ENCODE measurements around the gene SCN9A. TPM values are rescaled to one million over a fixed set of nuclear protein-coding genes. Genes with fewer than 3 reads are reported as not detected.

Gene SCN9A
- total and polyA plus RNA-seq, 2 of the 8 experiments (the other 6 are each of a cell fraction or from before 2014, with no cell fraction given) = 1.6 to 6.2 TPM

DNA sequence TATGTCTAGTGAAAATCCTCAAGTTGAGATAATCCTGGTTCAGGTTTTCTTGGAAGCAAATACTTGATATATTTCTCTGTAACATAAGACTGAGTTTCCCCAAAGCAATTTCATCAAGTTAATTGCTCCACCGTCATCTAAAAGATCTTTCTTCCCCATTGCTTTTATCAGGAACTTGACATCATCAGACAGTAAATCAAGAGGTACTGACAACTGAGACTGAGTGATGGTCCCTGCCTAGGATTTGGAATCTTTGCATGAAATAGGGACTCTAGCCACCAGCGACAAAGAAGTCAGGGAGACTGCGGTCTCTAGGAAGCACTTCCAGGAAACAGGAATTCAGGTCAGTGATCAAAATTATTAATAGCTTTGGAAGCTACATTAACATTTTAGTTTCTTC, 204.5 kb downstream of the SCN9A start:
- H2BK15ac ChIP-seq (ENCODE audit: low read length) = no peak overlapping the region
- no peak overlapping the region for H2BK120ac ChIP-seq (replicated peaks; ENCODE audit: low read depth, low read length)
- no peak overlapping the region for H3K4ac ChIP-seq (replicated peaks; ENCODE audit: insufficient read length, low read depth, low read length)
- no peak overlapping the region for H3K56ac ChIP-seq (replicated peaks; ENCODE audit: insufficient read length, low read depth, low read length)
- 80% methylated on average over 3 of the region's 3 CpGs; no CpG with 5 or more reads in 1 of the 2 experiments for WGBS, 2 experiments (ENCODE audit: extremely low coverage in 1 of 2, insufficient coverage in 1 of 2, insufficient read length in 1 of 2, insufficient replicate concordance in 2 of 2, low coverage in 1 of 2, low lambda C conversion rate in 2 of 2, missing lambda C conversion rate in 1 of 2)
- no peak overlapping the region for H3K14ac ChIP-seq (ENCODE audit: insufficient read length)
- no peak for FAIRE-seq
- H2BK5ac ChIP-seq (ENCODE audit: low read depth, low read length) = no peak overlapping the region
- ChIA-PET CTCF (ENCODE audit: partially characterized antibody) (interaction anchor here (0.6 to 1.8 kb wide), 2 partner anchors 11 to 736 kb away, joined by 4 to 6 read pairs; no protein-coding TSS in a partner anchor), POLR2A (ENCODE audit: partially characterized antibody) (no interaction called here)
- no peak overlapping the region for H2BK20ac ChIP-seq (ENCODE audit: low read length)
- no peaks in the 10 kb centered on the region for H4K20me1 ChIP-seq (replicated peaks in 1 of 2; ENCODE audit: control insufficient read depth in 1 of 2, insufficient read depth in 2 of 2, low read length in 2 of 2)
- no peak overlapping the region for H4K8ac ChIP-seq (ENCODE audit: extremely low read depth, insufficient read depth, low read length)
- no peak overlapping the region for H3K18ac ChIP-seq (ENCODE audit: extremely low read depth, low read length)
- no peaks in the 10 kb centered on the region for H3K36me3 ChIP-seq (ENCODE audit: control insufficient read depth in 2 of 4, insufficient read depth in 4 of 4, low read length in 3 of 4)
- no peak overlapping the region for H4K91ac ChIP-seq (replicated peaks; ENCODE audit: insufficient read length, low read length)
- H3K23ac ChIP-seq (ENCODE audit: insufficient read length) = no peak overlapping the region
- TF ChIP-seq MAFK (IDR thresholded peaks at IDR 0.05; ENCODE audit: low read depth, low read length) = no peak
- TF ChIP-seq SIRT6 (IDR thresholded peaks at IDR 0.05; ENCODE audit: low read length) = no peak
- TF ChIP-seq, protein P1, sequence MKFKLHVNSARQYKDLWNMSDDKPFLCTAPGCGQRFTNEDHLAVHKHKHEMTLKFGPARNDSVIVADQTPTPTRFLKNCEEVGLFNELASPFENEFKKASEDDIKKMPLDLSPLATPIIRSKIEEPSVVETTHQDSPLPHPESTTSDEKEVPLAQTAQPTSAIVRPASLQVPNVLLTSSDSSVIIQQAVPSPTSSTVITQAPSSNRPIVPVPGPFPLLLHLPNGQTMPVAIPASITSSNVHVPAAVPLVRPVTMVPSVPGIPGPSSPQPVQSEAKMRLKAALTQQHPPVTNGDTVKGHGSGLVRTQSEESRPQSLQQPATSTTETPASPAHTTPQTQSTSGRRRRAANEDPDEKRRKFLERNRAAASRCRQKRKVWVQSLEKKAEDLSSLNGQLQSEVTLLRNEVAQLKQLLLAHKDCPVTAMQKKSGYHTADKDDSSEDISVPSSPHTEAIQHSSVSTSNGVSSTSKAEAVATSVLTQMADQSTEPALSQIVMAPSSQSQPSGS (IDR thresholded peaks at IDR 0.05; ENCODE audit: low read length) = no peak
- TF ChIP-seq HDAC6 (IDR thresholded peaks at IDR 0.05; ENCODE audit: low read depth, low read length) = no peak
- TF ChIP-seq TAF1 (IDR thresholded peaks at IDR 0.05; ENCODE audit: low read depth, low read length) = no peak
- TF ChIP-seq RXRA (IDR thresholded peaks at IDR 0.05; ENCODE audit: insufficient read depth, low read depth, low read length) = no peak
- no peak for TF ChIP-seq EGR1 (IDR thresholded peaks at IDR 0.05; ENCODE audit: borderline replicate concordance, low read depth, low read length)
- TF ChIP-seq SP1 (IDR thresholded peaks at IDR 0.05; ENCODE audit: low read depth, low read length) = no peak
- no peak for TF ChIP-seq RFX5 (IDR thresholded peaks at IDR 0.05; ENCODE audit: borderline replicate concordance, low read depth, low read length)
- no peak for TF ChIP-seq PHF8 (conservative IDR thresholded peaks at IDR 0.05; ENCODE audit: low read depth, low read length)
- no peak for TF ChIP-seq CBX5 (IDR thresholded peaks at IDR 0.05; ENCODE audit: low read depth, low read length)
- TF ChIP-seq SP2 (IDR thresholded peaks at IDR 0.05; ENCODE audit: low read length) = no peak
- no peak for TF ChIP-seq BACH1 (IDR thresholded peaks at IDR 0.05; ENCODE audit: low read length)
- no peak for TF ChIP-seq POU5F1 (IDR thresholded peaks at IDR 0.05; ENCODE audit: low read depth, low read length)
- no peaks in the 10 kb centered on the region for H3K79me1 ChIP-seq (ENCODE audit: low read depth, low read length)
- H3K9me3 ChIP-seq (ENCODE audit: insufficient read depth in 2 of 2, low read depth in 1 of 2, low read length in 1 of 2) = no peaks in the 10 kb centered on the region
- H3K4me2 ChIP-seq (ENCODE audit: insufficient read depth in 1 of 2, low read depth in 2 of 2, low read length in 2 of 2) = no peak overlapping the region
- H3K9ac ChIP-seq (replicated peaks in 1 of 4; ENCODE audit: extremely low read depth in 1 of 4, low read depth in 3 of 4, low read length in 3 of 4) = no peak overlapping the region
- no peak overlapping the region for H2AFZ ChIP-seq (ENCODE audit: low read length)
- DNase-seq (ENCODE audit: low read depth in 1 of 2, low spot score in 2 of 2) = no peak
- H3K27me3 ChIP-seq (replicated peaks in 1 of 4; ENCODE audit: control insufficient read depth in 3 of 4, extremely low read depth in 1 of 4, insufficient read depth in 3 of 4, low read length in 3 of 4) = no peaks in the 10 kb centered on the region
- no peaks in the 10 kb centered on the region for H3K23me2 ChIP-seq (ENCODE audit: low read depth, low read length)
- H3K79me2 ChIP-seq (ENCODE audit: control insufficient read depth in 1 of 2, insufficient read depth in 2 of 2, low read length in 2 of 2) = no peaks in the 10 kb centered on the region
- H2BK12ac ChIP-seq (ENCODE audit: low read depth, low read length) = no peak overlapping the region
- H2AK5ac ChIP-seq (ENCODE audit: low read depth, low read length) = no peak overlapping the region
- H3K4me3 ChIP-seq (ENCODE audit: extremely low read depth in 1 of 4, insufficient read depth in 2 of 4, low read depth in 3 of 4, low read length in 4 of 4) = no peak overlapping the region
- no peaks in the 10 kb centered on the region for H3K4me1 ChIP-seq (replicated peaks in 1 of 4; ENCODE audit: control insufficient read depth in 3 of 4, insufficient read depth in 4 of 4, low read length in 3 of 4)
- H4K5ac ChIP-seq (ENCODE audit: insufficient read length, low read depth, low read length) = no peak overlapping the region
- no peak overlapping the region for H3K27ac ChIP-seq (ENCODE audit: low read depth, low read length)

All from H1 (cell line).